ENCODE measurements around the gene UVRAG.

UVRAG gene

DNA sequence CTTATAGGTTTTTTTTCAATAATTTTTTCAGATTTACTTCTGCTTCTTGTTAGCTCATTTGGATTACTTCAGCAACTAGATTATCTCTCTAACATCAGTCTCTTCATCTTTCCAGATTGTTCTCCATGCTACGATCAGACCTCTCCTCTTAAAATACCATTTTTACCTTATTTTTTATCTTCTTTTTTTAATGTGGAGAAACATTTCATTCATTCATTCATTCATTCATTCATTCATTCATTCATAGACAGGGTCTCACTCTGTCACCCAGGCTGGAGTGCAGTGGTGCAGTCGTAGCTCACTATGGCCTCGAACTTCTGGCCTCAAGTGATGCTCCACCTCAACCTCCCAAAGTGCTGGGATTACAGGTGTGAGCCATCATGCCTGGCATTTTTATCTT lies 189.4 kb downstream of the UVRAG start:
- H3K4me3 ChIP-seq (ENCODE audit: low read depth, low read length), result no peak overlapping the region
- TF ChIP-seq, protein P1, sequence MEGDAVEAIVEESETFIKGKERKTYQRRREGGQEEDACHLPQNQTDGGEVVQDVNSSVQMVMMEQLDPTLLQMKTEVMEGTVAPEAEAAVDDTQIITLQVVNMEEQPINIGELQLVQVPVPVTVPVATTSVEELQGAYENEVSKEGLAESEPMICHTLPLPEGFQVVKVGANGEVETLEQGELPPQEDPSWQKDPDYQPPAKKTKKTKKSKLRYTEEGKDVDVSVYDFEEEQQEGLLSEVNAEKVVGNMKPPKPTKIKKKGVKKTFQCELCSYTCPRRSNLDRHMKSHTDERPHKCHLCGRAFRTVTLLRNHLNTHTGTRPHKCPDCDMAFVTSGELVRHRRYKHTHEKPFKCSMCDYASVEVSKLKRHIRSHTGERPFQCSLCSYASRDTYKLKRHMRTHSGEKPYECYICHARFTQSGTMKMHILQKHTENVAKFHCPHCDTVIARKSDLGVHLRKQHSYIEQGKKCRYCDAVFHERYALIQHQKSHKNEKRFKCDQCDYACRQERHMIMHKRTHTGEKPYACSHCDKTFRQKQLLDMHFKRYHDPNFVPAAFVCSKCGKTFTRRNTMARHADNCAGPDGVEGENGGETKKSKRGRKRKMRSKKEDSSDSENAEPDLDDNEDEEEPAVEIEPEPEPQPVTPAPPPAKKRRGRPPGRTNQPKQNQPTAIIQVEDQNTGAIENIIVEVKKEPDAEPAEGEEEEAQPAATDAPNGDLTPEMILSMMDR (IDR thresholded peaks at IDR 0.05; ENCODE audit: borderline replicate concordance, insufficient read depth, low read depth, low read length), result no peak

DNA sequence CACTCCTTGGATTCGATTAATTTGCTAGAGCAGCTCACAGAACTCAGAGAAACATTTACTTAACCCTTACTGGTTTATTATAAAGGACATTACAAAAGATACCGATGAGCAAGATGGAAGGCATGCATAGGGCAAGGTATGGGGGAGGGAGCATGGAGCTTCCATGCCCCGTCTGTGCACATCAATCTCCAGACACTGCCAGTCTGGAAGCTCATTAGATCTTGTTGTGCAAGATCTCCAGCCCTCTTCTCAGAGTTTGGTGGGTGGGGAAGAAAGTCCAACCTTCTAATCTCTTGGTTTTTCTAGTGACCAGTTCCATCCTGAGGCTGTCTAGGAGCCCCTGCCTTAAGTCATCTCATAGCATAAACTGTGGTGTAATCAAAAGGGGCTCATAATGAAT lies 190.7 kb downstream of the UVRAG start:
- H3K4me3 ChIP-seq (ENCODE audit: low read depth, low read length), result no peak overlapping the region
- TF ChIP-seq, protein P1 (IDR thresholded peaks at IDR 0.05; ENCODE audit: borderline replicate concordance, insufficient read depth, low read depth, low read length), result no peak

DNA sequence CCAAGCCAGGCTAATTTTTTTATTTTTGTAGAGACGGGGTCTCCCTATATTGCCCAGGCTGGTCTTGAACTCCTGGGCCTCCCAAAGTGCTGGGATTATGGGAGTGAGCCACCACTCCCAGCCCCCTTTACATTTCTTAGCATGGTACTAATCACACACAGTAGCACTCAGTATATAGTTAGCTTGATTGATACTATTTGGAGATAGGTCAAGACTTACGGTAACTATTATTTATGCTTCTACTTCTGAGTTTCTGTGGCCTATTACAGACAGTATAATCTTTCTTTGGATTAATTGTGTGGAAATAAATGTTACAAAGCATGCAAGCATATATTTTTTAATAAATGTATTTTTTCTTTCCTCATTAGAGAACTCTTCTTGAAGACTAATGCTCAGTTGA lies 192.2 kb downstream of the UVRAG start:
- no peak overlapping the region for H3K4me3 ChIP-seq (ENCODE audit: low read depth, low read length)
- TF ChIP-seq, protein P1 (IDR thresholded peaks at IDR 0.05; ENCODE audit: borderline replicate concordance, insufficient read depth, low read depth, low read length), result no peak

DNA sequence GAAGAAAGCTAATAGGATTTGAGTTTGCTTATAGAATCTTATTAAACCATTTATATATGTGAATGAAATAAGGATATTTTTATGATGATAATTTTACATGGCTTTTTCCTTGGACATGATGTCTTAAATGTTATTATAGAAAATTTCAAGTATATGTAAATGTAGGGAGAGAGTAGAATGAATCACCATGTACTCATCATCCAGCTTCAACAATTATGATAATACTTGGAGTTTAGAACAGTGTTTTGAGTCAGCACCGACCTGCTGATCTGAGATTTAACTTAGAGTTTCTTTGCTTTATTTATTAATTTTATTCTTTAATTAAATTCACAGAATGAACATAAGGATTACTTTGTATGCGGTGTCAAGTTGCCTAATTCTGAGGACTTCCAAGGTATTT lies 193.5 kb downstream of the UVRAG start:
- TF ChIP-seq, protein P1 (IDR thresholded peaks at IDR 0.05; ENCODE audit: borderline replicate concordance, insufficient read depth, low read depth, low read length), result no peak
- no peak overlapping the region for H3K4me3 ChIP-seq (ENCODE audit: low read depth, low read length)

DNA sequence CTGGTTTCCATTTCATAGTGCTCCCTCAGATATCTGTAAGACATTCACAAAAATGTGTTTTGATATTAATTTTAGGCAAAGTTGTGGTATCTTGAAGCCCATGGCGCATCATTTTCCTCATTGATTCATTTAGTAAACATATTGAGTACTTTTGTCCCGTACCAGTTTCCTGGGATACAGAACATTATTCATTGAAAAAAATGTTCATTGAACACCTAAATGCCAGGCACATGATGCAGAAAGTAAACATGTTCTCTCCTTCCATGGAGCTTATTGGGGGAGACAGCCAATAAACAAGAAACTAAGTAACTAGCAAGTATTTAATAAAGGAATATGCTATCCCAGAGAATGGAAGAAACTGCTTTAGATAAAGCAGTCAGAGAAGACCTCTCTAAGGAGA lies 195.0 kb downstream of the UVRAG start:
- TF ChIP-seq, protein P1 (IDR thresholded peaks at IDR 0.05; ENCODE audit: borderline replicate concordance, insufficient read depth, low read depth, low read length), result no peak

DNA sequence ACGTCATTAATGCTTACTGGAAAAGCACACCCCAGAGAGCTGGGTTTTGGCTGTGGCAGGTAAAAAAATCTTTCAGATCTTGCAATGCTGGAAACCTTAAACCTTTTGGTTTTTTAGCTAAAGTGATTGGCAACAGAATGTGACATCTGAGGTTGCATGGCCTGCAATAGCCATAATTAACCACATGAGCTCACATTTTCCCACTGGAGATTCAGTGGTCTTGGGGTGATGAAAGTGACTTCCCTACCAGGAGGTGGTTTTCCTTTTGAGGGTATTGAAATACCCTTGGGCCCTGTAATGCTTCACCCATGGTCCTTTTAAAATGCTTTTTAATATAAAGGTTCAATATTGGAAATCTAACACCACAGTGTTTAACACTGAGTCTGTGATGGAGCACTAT lies 198.5 kb downstream of the UVRAG start:
- TF ChIP-seq, protein P1 (IDR thresholded peaks at IDR 0.05; ENCODE audit: borderline replicate concordance, insufficient read depth, low read depth, low read length), result no peak
- no peak overlapping the region for H3K4me3 ChIP-seq (ENCODE audit: low read depth, low read length)

More for the DNA sequence above, 195.0 kb downstream of the UVRAG start:
- no peak overlapping the region for H3K4me3 ChIP-seq (ENCODE audit: low read depth, low read length)

DNA sequence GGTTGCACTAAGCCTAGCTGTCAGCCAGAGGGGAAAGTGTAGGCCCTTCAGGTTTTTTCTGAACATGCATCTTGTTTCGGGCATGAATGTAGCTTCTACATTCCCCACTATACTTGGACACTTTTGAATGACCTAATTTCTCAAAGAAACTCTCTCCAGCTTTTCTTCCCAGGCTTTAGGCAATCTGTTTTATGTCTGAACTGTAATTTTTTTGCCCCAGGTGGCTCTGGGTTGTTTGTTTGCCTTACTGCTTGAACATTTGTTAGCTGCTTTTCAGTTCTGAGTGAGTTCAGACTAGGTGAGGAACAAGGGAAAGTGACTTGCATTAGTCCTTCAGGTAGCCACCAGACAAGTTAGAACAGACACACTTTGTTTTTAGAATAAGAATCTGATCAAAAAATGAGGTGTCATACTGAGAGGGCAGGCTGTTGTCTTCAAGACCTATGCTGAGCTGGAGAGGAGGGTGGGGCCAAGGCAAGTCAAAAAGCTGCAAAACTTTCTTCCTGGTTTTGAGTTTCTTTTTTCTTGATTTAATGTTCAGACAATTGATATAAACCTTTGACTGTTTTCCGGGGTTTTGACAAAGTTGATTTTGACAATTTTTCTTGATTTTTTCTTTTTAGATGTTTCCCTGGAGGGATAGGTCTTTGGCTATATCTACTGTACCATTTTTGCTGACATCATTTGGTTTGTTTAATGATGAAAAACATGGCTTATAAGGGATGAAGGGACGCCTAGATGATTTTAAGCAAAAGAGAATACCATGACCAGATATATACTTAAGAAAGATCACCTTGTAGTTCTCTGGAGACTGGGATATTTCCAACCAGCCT lies 208.4 kb downstream of the UVRAG start:
- TF ChIP-seq, protein P1 (IDR thresholded peaks at IDR 0.05; ENCODE audit: borderline replicate concordance, insufficient read depth, low read depth, low read length), result no peak
- H3K4me3 ChIP-seq (ENCODE audit: low read depth, low read length), result no peak overlapping the region

Measured in GM12875 (cell line).